WTC11 (cell line): ENCODE data around the gene MPHOSPH10. TPM values are rescaled to one million over a fixed set of nuclear protein-coding genes. Genes with fewer than 3 reads are reported as not detected.

Experiments
- ATAC-seq: fragments of 200-7000 bp; cut with Tn5 transposase; 2 replicates; pipeline ENCODE4 v1.10.0; 2021; ENCODE audit warnings: mild to moderate bottlenecking, moderate library complexity
- CTCF ChIA-PET: fragments of 300-600 bp; sonication (Branson Sonifier 250); formaldehyde crosslinking; loops from one replicate; lab custom pipeline; 2021; ENCODE audit warnings: antibody characterized with exemption; lab: Charles Lee
- POLR2A ChIA-PET: fragments of 350-600 bp; sonication (Branson Sonifier 250); formaldehyde crosslinking; loops from one replicate; lab custom pipeline; 2021; ENCODE audit warnings: antibody characterized with exemption; lab: Charles Lee
- DNase-seq: peaks from one replicate; pipeline ENCODE4 v3.0.0; 2021; ENCODE audit warnings: low spot score
- H3K27ac Mint-ChIP-seq: 2 replicates; pipeline ENCODE4 v1.8.0; 2021; ENCODE audit warnings: mixed read lengths
- H3K27me3 Mint-ChIP-seq: 2 replicates; pipeline ENCODE4 v1.8.0; 2021; ENCODE audit warnings: low read depth, mild to moderate bottlenecking, moderate library complexity, mixed read lengths
- H3K36me3 Mint-ChIP-seq: 2 replicates; pipeline ENCODE4 v1.8.0; 2021; ENCODE audit warnings: mixed read lengths
- H3K4me1 Mint-ChIP-seq: 2 replicates; pipeline ENCODE4 v1.8.0; 2022; ENCODE audit warnings: mixed read lengths
- H3K4me3 Mint-ChIP-seq: 2 replicates; pipeline ENCODE4 v1.8.0; 2021; ENCODE audit warnings: mild to moderate bottlenecking, moderate library complexity, mixed read lengths
- H3K9me3 Mint-ChIP-seq: 2 replicates; pipeline ENCODE4 v1.8.0; 2021; ENCODE audit warnings: mixed read lengths
- CBFB ChIP-seq: sonication (generic); formaldehyde crosslinking; IDR thresholded peaks from 2 replicates; pipeline ENCODE4 v1.8.1; 2022; ENCODE audit warnings: mild to moderate bottlenecking, low read depth, missing genetic modification reagents
- GTF2I ChIP-seq: fragments of 250-450 bp; sonication (Bioruptor Pico); conservative IDR thresholded peaks from 2 replicates; pipeline ENCODE4 v1.4.0; 2021; ENCODE audit warnings: mild to moderate bottlenecking
- HMGA2 ChIP-seq: fragments of 250-450 bp; sonication (Bioruptor Pico); IDR thresholded peaks from 2 replicates; pipeline ENCODE4 v1.4.0; 2021; ENCODE audit warnings: mild to moderate bottlenecking, moderate library complexity
- HMGXB4 ChIP-seq: sonication (generic); formaldehyde crosslinking; IDR thresholded peaks from 2 replicates; pipeline ENCODE4 v1.8.1; 2023; ENCODE audit warnings: mild to moderate bottlenecking, moderate library complexity, missing genetic modification reagents
- IRF1 ChIP-seq: sonication (generic); formaldehyde crosslinking; IDR thresholded peaks from 2 replicates; pipeline ENCODE4 v1.8.0; 2023; ENCODE audit warnings: missing genetic modification reagents
- NFATC4 ChIP-seq: fragments of 250-450 bp; sonication (Bioruptor Pico); IDR thresholded peaks from 2 replicates; pipeline ENCODE4 v1.9.0; 2021; ENCODE audit warnings: mild to moderate bottlenecking
- OVOL2 ChIP-seq: fragments of 250-450 bp; sonication (Bioruptor Pico); IDR thresholded peaks from 2 replicates; pipeline ENCODE4 v1.9.0; 2021; ENCODE audit warnings: mild to moderate bottlenecking, borderline replicate concordance
- RORB ChIP-seq: fragments of 250-450 bp; sonication (Bioruptor Pico); IDR thresholded peaks from 2 replicates; pipeline ENCODE4 v1.9.0; 2021; ENCODE audit warnings: mild to moderate bottlenecking
- TEAD1 ChIP-seq: sonication (generic); formaldehyde crosslinking; IDR thresholded peaks from 2 replicates; pipeline ENCODE4 v1.8.0; 2022; ENCODE audit warnings: mild to moderate bottlenecking, missing genetic modification reagents
- TEAD4 ChIP-seq: sonication (generic); formaldehyde crosslinking; IDR thresholded peaks from 2 replicates; pipeline ENCODE4 v1.8.0; 2022; ENCODE audit warnings: mild to moderate bottlenecking, missing genetic modification reagents
- ZNF121 ChIP-seq: sonication (generic); formaldehyde crosslinking; IDR thresholded peaks from 2 replicates; pipeline ENCODE4 v1.8.0; 2023; ENCODE audit warnings: missing genetic modification reagents
- ZNF138 ChIP-seq: sonication (generic); formaldehyde crosslinking; conservative IDR thresholded peaks from 2 replicates; pipeline ENCODE4 v1.8.1; 2022; ENCODE audit warnings: mild to moderate bottlenecking, moderate library complexity, missing genetic modification reagents
- ZNF219 ChIP-seq: sonication (generic); formaldehyde crosslinking; IDR thresholded peaks from 2 replicates; pipeline ENCODE4 v1.8.0; 2023; ENCODE audit warnings: missing genetic modification reagents, mild to moderate bottlenecking, borderline replicate concordance
- ZNF232 ChIP-seq: sonication (generic); formaldehyde crosslinking; IDR thresholded peaks from 2 replicates; pipeline ENCODE4 v1.8.0; 2022; ENCODE audit warnings: mild to moderate bottlenecking, missing genetic modification reagents
- ZNF416 ChIP-seq: fragments of 250-450 bp; sonication (Bioruptor Pico); IDR thresholded peaks from 2 replicates; pipeline ENCODE4 v1.9.0; 2021; ENCODE audit warnings: mild to moderate bottlenecking, inconsistent platforms
- ZNF425 ChIP-seq: fragments of 250-450 bp; sonication (Bioruptor Pico); conservative IDR thresholded peaks from 2 replicates; pipeline ENCODE4 v1.9.0; 2021; ENCODE audit warnings: mild to moderate bottlenecking
- total RNA-seq: library from RNA; stranded (reverse); gene quantifications from 3 replicates; pipeline ENCODE4 v1.2.3, GENCODE V29; 2021
- TF ChIP-seq, protein P1 (sequence below): sonication (generic); formaldehyde crosslinking; IDR thresholded peaks from 2 replicates; pipeline ENCODE4 v1.8.1; 2022; ENCODE audit warnings: low read depth, missing genetic modification reagents, borderline replicate concordance
- TF ChIP-seq, protein P2 (sequence below): fragments of 250-450 bp; sonication (Bioruptor Pico); IDR thresholded peaks from 2 replicates; pipeline ENCODE4 v1.9.0; 2021; ENCODE audit warnings: moderate library complexity, mild to moderate bottlenecking, inconsistent platforms, borderline replicate concordance
- TF ChIP-seq, protein P3 (sequence below): fragments of 200-600 bp; IDR thresholded peaks from 2 replicates; pipeline ENCODE4 v1.8.0; 2022; ENCODE audit warnings: antibody characterized with exemption

MPHOSPH10 gene
- total RNA-seq, 1 experiment from 2014 or later = 36.6 TPM

DNA sequence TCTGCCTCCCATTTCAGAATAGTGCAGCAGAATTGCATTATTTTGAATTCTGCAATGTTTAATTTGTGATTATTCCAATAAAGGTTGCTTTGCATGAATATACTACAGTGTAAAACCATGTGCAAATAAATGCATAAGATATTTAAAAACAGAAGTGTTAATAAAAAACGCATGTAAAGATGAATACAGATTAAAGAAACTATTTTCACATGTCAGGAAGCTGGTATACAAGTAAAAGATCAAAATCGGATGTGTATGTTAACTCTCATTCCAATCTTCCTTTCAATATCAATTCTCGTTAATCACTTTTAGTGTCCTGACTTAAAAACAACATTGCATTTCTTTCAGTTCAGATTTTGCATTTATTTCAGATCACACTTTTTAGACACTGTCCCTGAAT lies 3.5 kb upstream of the MPHOSPH10 start:
- H3K27ac Mint-ChIP-seq = no peak overlapping the region
- H3K36me3 Mint-ChIP-seq = peaks cover 16% of the 10 kb centered on the region
- H3K4me3 Mint-ChIP-seq = no peak overlapping the region
- POLR2A ChIA-PET = no interaction called here
- H3K27me3 Mint-ChIP-seq = no peaks in the 10 kb centered on the region
- TF ChIP-seq, protein P1, sequence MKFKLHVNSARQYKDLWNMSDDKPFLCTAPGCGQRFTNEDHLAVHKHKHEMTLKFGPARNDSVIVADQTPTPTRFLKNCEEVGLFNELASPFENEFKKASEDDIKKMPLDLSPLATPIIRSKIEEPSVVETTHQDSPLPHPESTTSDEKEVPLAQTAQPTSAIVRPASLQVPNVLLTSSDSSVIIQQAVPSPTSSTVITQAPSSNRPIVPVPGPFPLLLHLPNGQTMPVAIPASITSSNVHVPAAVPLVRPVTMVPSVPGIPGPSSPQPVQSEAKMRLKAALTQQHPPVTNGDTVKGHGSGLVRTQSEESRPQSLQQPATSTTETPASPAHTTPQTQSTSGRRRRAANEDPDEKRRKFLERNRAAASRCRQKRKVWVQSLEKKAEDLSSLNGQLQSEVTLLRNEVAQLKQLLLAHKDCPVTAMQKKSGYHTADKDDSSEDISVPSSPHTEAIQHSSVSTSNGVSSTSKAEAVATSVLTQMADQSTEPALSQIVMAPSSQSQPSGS = no peak
- TF ChIP-seq OVOL2 (CRISPR knock-in tag) = no peak
- TF ChIP-seq ZNF219 = no peak
- no peak for TF ChIP-seq HMGA2
- TF ChIP-seq TEAD4 (CRISPR knock-in tag) = no peak
- no peak for TF ChIP-seq ZNF416
- no peak for TF ChIP-seq TEAD1 (CRISPR knock-in tag)
- no peak for TF ChIP-seq IRF1 (CRISPR knock-in tag)
- TF ChIP-seq NFATC4 = no peak
- no peak for TF ChIP-seq RORB (CRISPR knock-in tag)
- TF ChIP-seq, protein P2, sequence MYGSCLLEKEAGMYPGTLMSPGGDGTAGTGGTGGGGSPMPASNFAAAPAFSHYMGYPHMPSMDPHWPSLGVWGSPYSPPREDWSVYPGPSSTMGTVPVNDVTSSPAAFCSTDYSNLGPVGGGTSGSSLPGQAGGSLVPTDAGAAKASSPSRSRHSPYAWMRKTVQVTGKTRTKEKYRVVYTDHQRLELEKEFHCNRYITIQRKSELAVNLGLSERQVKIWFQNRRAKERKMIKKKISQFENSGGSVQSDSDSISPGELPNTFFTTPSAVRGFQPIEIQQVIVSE = no peak
- no peak for TF ChIP-seq ZNF121 (CRISPR knock-in tag)
- no peak for TF ChIP-seq ZNF138
- TF ChIP-seq, all 79 proteins: peak for 0
- Mint-ChIP-seq H3K9me3 (peaks cover 5% of the 10 kb centered on the region; the same call in 1 of the 2 replicates), H3K4me1 (peaks cover 9% of the 10 kb centered on the region)
- CTCF ChIA-PET = interaction anchor here (0.8 to 1.4 kb wide), 4 partner anchors 26 to 1761 kb away, joined by 3 to 7 read pairs (median 3); partner anchors contain the start of genes NAGK and SPR
- DNase-seq (no peak), ATAC-seq (no peak)

GRCh38 chr2:71129114-71129901 lies 1.1 kb upstream of the MPHOSPH10 start:
- no peaks in the 10 kb centered on the region for H3K9me3 Mint-ChIP-seq
- H3K36me3 Mint-ChIP-seq = peaks cover 6% of the 10 kb centered on the region
- no peak overlapping the region for H3K4me3 Mint-ChIP-seq
- TF ChIP-seq GTF2I (CRISPR knock-in tag) (no peak), NFATC4 (no peak), HMGXB4 (CRISPR knock-in tag) (0 out of 2 replicates have a peak, but pooled peaks have one; percentile 4), ZNF232 (no peak), CBFB (CRISPR knock-in tag) (no peak), ZNF425 (CRISPR knock-in tag) (no peak)
- TF ChIP-seq, protein P3, sequence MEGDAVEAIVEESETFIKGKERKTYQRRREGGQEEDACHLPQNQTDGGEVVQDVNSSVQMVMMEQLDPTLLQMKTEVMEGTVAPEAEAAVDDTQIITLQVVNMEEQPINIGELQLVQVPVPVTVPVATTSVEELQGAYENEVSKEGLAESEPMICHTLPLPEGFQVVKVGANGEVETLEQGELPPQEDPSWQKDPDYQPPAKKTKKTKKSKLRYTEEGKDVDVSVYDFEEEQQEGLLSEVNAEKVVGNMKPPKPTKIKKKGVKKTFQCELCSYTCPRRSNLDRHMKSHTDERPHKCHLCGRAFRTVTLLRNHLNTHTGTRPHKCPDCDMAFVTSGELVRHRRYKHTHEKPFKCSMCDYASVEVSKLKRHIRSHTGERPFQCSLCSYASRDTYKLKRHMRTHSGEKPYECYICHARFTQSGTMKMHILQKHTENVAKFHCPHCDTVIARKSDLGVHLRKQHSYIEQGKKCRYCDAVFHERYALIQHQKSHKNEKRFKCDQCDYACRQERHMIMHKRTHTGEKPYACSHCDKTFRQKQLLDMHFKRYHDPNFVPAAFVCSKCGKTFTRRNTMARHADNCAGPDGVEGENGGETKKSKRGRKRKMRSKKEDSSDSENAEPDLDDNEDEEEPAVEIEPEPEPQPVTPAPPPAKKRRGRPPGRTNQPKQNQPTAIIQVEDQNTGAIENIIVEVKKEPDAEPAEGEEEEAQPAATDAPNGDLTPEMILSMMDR = no peak
- TF ChIP-seq, all 79 proteins: peak for 1
- DNase-seq (no peak), ATAC-seq (no peak)
- ChIA-PET POLR2A (no interaction called here), CTCF (interaction anchor here (0.6 to 2.7 kb wide), 8 partner anchors 26 to 169 kb away, joined by 3 to 15 read pairs (median 4); no protein-coding TSS in a partner anchor)
- Mint-ChIP-seq H3K27me3 (no peaks in the 10 kb centered on the region), H3K27ac (peak overlapping the region; percentile 98), H3K4me1 (peaks cover 9% of the 10 kb centered on the region)
